KOPT-K1 (cell line): ENCODE measurements around the gene RASA4.
"Not testable (repeated sequence)": the region's sequence is repeated elsewhere in the genome, so short reads cannot be mapped to it uniquely, and the experiment has no call there.

ENCODE experiments used
- H3K27ac ChIP-seq: fragments of 200-600 bp; sonication (generic); 2 replicates; pipeline ENCODE4 v1.5.1; 2016; ENCODE audit warnings: antibody characterized with exemption, mild to moderate bottlenecking, low read depth, low read length; ENCODE audit not compliant: poor library complexity, severe bottlenecking
- H3K36me3 ChIP-seq: fragments of 200-600 bp; sonication (generic); 2 replicates; pipeline ENCODE4 v1.5.1; 2017; ENCODE audit warnings: antibody characterized with exemption, mild to moderate bottlenecking, low read length, moderate library complexity; ENCODE audit not compliant: insufficient read depth
- H3K9me3 ChIP-seq: fragments of 200-600 bp; sonication (generic); 2 replicates; pipeline ENCODE4 v1.5.1; 2017; ENCODE audit warnings: antibody characterized with exemption, low read length, mild to moderate bottlenecking; ENCODE audit not compliant: insufficient read depth, poor library complexity, severe bottlenecking

RASA4 gene

GRCh38 chr7:102616507-102617125, at the start of gene RASA4:
RASA4 (minus strand) TSS chr7:102616756; CDS start chr7:102616689, 67 bp downstream.
- not testable (repeated sequence) for H3K36me3 ChIP-seq, H3K9me3 ChIP-seq, H3K27ac ChIP-seq

- not testable (repeated sequence) for H3K36me3 ChIP-seq, H3K9me3 ChIP-seq, H3K27ac ChIP-seq
These were observed 48.2 kb upstream of the RASA4 start for GRCh38 chr7:102664765-102665164.

DNA sequence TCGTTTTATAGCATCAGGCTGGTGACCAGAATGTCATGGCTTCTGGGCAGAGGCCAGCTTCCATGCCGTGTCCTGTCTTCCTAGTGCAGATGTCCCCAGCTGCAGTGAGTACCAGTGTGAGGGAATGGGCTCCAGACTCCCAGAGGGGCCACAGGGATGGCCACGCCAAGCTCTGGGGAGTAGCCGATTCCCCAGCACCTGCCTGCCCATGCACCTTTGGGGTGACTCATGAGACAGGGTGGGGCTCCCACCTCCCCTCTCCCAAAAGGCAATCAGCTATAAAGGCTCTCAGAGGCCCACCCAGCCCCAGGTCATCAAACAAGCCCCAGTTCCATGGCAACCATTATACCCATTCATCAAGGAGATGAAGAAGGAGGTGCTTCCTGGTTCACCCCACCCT, 33.4 kb upstream of the RASA4 start, which contains the start of gene SPDYE2B:
TSS of gene SPDYE2B (plus strand) at position 396 of the 400 bp plus-strand sequence. CDS start 2,030 bp downstream, outside the sequence.
- not testable (repeated sequence) for H3K9me3 ChIP-seq, H3K36me3 ChIP-seq, H3K27ac ChIP-seq

- not testable (repeated sequence) for H3K36me3 ChIP-seq, H3K9me3 ChIP-seq, H3K27ac ChIP-seq
These were observed 31.3 kb upstream of the RASA4 start for GRCh38 chr7:102647813-102648212.

GRCh38 chr7:102643404-102643803, 26.8 kb upstream of the RASA4 start:
- H3K36me3 ChIP-seq, H3K9me3 ChIP-seq, H3K27ac ChIP-seq: not testable (repeated sequence)

- not testable (repeated sequence) for H3K27ac ChIP-seq, H3K36me3 ChIP-seq
These were observed 26.1 kb upstream of the RASA4 start, which contains the start of gene UPK3BL1 for GRCh38 chr7:102642691-102643090. UPK3BL1 (minus strand) TSS chr7:102642791; CDS start chr7:102642741, 50 bp downstream.

DNA sequence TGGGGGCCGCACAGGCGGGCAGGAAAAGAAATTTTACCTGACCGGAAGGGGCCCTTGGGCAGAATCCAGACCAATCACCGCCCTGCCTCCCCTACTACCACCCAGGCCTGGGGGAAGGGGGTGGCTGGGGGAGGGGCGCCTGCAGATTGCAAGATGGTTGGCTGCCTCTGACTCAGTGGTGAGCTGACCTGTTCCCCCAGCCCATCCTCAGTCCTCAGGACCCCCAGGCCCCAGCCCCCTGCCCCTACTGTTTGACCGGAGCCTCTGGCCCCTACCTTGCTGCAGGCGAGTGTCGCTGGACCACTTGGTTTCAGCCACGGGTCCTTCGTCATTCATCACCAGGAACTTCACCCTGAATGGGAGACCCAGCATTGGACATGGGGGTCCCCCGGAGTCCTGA, 22.3 kb upstream of the RASA4 start:
- H3K9me3 ChIP-seq, H3K36me3 ChIP-seq, H3K27ac ChIP-seq: not testable (repeated sequence)

More at GRCh38 chr7:102642691-102643090, 26.1 kb upstream of the RASA4 start, which contains the start of gene UPK3BL1:
- H3K9me3 ChIP-seq, result not testable (repeated sequence)

DNA sequence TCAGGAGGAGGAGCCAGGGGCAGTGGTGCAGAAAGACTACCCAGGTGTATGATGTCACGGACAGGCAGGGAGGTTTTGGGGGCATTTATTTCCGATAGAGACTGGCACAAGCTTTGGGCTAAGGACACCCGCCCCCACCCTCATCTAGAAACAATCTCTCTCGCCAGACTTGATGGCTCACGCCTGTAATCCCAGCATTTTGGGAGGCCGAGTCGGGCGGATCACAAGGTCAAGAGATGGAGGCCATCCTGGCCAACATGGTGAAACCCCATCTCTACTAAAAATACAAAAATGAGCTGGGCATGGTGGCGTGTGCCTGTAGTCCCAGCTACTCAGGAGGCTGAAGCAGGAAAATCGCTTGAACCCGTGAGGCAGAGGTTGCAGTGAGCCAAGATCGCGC, 20.4 kb upstream of the RASA4 start:
- H3K9me3 ChIP-seq, H3K27ac ChIP-seq, H3K36me3 ChIP-seq: not testable (repeated sequence)

DNA sequence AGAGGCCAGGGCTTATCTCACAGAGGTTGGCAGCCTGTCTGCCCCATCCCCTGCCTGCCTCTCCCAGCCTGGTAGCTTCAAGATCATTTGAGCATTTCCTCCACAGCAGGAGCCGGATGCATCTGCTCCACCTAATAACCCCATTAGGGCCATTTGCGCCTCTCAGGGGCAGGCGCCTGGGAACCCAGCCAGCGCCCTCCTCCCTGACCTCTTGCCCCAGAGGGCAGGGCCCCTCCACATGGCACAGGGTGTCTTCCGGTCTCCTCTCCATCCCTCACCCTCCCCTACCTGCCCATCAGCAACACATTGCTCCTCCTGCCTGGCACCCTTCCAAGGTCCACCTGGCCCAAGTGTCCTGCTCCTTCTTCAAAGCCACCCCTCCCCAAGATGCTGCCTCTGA, 18.8 kb upstream of the RASA4 start:
- H3K36me3 ChIP-seq, H3K27ac ChIP-seq, H3K9me3 ChIP-seq: not testable (repeated sequence)

DNA sequence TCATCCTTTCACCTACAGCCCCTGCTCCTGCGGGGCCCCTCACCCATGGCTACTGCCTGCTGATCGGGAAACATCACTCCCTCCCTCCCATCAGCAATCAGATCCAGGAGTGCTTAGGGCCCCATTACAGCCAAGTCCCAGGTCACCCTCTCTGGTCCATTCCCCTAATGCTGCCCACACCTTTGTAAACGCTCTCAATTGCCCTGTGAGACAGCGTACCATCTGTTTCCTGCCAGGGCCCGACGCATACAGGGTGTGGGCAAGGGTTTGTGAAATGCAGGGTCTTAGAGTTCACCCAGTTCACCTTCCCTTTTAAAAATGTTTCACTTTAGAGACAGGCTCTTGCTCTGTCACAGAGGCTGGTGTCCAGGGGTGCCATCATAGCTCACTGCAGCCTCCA, 17.7 kb upstream of the RASA4 start:
- H3K27ac ChIP-seq, H3K9me3 ChIP-seq, H3K36me3 ChIP-seq: not testable (repeated sequence)

DNA sequence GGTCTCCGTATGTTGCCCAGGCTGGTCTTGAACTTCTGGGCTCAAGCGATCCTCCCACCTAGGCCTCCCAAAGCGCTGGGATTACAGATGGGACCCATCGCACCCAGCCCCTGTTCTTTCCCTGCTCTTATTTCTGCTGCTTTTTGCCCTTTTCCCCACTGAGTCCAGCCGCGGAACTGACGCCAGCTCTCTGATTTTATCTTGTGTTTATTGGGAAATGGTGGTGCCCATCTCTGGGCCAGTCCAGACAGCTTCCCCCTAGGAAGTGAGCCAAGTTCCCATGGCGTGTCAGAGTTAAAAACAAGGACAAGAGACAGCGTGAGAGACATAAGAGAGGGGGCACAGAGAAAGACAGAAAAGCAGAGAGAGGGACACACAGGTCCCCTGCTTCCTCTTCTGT, 14.1 kb upstream of the RASA4 start:
- H3K36me3 ChIP-seq, H3K9me3 ChIP-seq, H3K27ac ChIP-seq: not testable (repeated sequence)

GRCh38 chr7:102627271-102627904, 10.8 kb upstream of the RASA4 start:
- not testable (repeated sequence) for H3K27ac ChIP-seq, H3K9me3 ChIP-seq, H3K36me3 ChIP-seq

- H3K36me3 ChIP-seq, H3K9me3 ChIP-seq, H3K27ac ChIP-seq: not testable (repeated sequence)
These were observed 1.6 kb upstream of the RASA4 start for GRCh38 chr7:102618122-102618521.

DNA sequence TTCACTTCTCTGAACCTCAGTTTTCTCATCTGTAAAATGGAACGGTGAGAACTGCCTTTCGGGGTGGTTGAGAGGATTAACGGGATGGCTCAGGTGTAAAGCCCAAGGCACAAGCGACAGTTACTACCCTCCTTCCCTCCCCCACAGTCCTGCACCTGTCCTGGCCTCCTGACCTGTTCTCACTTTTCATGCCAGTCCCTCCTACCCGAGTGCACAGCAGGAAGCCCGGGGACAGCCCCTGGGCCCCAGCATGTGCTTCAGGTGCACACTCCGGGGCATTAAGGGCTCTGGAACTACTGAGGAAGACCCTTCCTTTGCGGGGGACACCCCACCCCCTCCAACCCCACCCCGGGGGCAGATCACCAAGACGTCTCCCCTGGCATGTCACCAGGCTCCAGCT, 626 bp downstream of the RASA4 start:
- H3K36me3 ChIP-seq, H3K27ac ChIP-seq: not testable (repeated sequence)

GRCh38 chr7:102614873-102615272, 1.7 kb downstream of the RASA4 start:
- not testable (repeated sequence) for H3K9me3 ChIP-seq, H3K36me3 ChIP-seq, H3K27ac ChIP-seq

More for the DNA sequence above, 626 bp downstream of the RASA4 start:
- H3K9me3 ChIP-seq, result not testable (repeated sequence)

DNA sequence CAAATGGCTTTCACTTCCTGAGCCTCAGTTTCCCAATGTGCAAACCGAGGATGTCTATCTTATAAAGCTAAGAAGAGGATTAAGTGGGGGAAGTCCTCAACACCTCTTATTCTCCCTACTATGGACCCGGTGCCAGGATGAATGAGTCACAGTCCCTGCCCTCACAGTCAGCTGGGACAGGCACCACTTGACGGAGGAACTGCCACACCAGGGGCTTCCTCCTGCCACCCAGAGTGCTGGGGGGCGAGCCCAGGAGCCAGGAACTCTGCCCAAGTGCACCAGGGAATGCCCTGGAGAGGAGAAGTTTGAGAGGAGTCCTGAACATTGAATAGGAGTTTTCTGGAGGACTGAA, 2.2 kb downstream of the RASA4 start:
- H3K36me3 ChIP-seq, H3K27ac ChIP-seq, H3K9me3 ChIP-seq: not testable (repeated sequence)
